GM19099 (cell line): ENCODE results near the gene DKKL1.

Source experiments
- POLR2A ChIP-seq: IDR thresholded peaks from 3 replicates; pipeline ENCODE4 v1.6.1; 2011; ENCODE audit warnings: low read depth; ENCODE audit not compliant: insufficient read length; ENCODE audit errors: extremely low read depth

The DKKL1 gene

DNA sequence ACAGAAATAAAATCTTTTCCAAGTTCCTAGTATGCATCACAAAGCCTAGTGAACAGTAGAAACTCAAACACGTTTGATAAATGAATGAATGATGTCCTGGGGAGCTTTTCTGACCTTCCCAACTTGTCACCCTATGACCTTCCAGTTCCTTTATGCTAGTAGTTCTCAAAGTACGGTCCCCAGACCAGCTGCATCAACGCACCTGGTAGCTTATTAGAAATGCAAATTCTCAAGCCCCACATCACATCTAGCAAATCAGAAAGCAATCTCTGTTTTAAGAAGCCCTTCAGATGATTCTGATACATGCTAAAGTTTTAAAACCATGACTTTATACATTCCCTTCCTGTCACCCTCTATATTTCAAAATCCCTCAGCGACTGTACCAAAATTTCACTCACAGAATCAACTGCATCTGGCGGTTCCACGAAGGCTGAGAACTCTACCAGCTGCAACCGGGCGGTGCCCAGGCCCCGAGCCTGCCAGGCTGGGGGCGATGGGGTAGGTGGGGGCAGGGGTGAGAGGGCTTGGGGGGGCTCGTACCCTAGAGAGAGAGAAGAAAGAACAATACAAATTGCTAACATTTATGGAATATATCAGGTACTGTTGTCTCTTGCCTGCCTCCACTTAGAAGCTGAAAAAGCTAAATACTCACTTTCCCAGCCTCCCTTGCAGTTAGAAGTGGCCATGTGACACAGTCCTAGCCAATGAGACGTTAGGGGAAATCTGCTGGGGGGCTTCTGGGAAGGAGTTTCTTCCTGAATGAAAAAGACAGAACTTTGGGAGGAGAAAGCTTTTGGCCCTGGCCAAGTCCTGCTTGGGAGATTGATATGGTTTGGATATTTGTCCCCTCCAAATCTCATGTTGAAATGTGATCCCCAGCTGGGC, 15.1 kb upstream of the DKKL1 start:
- no peak for TF ChIP-seq POLR2A

- TF ChIP-seq POLR2A = no peak
These were observed 14.1 kb upstream of the DKKL1 start for GRCh38 chr19:49349567-49349966.

- no peak for TF ChIP-seq POLR2A
These were observed 7.7 kb upstream of the DKKL1 start for GRCh38 chr19:49355909-49356353.

DNA sequence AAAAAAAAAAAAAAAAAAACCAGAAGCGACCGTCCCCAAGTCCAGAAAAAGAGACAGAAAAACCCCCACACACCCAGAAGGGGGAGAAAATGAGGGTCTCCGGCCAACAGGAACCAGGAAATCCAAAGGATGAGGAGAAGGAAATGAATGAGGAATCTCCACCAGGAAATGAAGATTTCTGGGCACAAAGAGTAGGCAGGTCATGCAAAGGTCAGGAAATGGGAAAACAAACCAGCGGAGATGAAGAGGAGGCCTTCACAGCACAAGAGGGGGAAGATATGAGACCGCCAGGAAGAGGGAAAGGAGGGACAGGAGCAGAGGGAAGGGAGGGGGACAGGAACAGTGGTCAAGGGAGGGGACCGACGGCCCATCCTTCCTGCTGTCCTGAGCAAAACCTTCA, 7.3 kb upstream of the DKKL1 start:
- TF ChIP-seq POLR2A = no peak

DNA sequence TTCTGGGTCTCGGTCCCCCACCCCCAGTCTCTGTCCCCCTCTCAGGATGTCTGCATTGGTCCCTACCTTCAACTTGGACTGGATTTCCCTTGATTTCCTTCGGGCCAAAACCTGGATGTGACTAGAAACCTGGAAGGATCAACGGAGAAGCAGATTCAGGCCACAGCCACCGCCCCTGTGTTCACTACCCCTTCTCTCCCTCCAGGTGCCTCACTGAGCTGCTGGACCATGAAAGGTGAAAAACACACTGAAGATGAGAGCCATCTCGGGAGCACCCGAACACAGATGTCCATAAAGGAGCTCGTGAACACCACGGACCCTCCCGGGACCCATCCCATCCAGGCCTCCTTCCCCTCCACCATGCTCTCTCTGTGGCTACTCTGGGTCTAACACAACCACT, 6.5 kb upstream of the DKKL1 start:
- TF ChIP-seq POLR2A = no peak

DNA sequence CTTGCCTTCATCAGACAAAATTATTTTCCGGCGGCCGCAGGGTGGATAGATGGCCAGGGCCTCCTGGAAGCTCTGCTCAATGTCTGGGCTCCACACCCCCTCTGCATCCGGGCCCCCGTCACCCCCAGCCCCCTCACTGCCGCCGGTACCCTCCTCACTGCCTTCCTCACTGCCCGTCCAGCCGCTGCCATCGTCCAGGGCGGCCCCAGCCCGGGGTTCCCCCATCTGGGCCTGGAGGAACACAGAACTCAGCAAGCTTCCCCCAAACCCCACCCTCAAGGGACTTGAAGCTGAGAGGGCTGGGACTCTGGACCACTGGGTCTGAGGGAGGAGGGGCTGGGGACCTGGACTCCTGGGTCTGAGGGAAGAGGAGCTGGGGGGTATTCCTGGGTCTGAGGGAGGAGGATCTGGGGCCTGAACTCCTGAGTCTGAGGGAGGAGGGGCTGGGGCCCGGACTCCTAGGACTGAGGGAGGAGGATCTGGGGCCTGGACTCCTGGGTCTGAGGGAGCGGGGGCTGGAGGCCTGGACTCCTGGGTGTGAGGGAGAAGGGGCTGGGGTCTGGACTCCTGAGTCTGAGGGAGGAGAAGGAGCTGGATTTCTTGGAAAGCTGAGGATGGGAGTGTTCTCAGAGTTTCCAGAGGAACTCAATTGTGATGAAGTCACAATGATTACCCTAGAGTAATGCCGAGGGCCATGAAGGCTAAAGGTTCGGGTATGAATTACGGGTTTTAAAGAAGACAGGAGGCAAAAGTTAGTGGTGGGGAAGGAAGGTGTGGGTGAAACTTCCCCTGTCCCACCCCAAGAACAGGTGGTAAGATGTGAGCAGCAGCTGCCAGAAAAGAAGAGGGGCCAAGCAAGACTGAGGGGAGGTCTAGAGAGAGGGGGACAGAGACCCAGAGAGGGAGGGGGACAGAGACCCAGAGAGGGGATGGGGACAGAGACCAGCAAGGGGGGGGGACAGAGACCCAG, 3.5 kb upstream of the DKKL1 start:
- no peak for TF ChIP-seq POLR2A

DNA sequence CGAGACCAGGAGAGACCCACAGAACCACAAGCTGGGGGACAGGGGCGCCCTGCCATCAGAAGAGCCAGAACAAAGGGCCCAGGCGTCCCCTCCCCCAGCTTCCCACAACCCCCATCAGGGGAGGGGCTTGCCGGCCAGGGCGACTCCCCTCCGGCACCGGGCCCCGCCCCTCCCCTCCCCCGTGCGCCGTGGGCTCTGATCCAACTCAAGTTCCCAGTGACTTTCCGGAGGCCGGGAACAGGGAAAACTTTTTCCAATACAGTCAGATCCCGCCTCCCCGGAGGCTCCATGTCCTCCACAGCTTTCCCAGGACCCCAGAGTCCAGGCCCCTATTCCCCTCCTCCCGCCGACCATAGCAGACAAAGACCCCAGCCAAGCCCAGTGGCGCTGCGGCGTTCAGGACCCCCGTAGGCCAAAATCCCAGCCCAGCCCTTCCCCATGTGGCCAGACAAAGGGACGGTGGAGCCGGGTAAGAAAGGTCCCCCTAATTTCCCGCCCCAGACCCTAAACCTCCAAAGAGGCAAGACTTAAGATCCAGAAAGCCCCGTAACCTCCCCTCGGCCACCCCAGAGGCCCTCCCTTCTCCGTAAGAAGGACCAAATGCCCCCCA, 2.1 kb upstream of the DKKL1 start:
- no peak for TF ChIP-seq POLR2A

GRCh38 chr19:49362048-49362928, 1.4 kb upstream of the DKKL1 start, which contains the start of gene TEAD2:
Gene TEAD2 (minus strand): TSS chr19:49362416. CDS start chr19:49360075, 2,341 bp downstream.
- TF ChIP-seq POLR2A = no peak

GRCh38 chr19:49362929-49363267, 779 bp upstream of the DKKL1 start:
- no peak for TF ChIP-seq POLR2A

DNA sequence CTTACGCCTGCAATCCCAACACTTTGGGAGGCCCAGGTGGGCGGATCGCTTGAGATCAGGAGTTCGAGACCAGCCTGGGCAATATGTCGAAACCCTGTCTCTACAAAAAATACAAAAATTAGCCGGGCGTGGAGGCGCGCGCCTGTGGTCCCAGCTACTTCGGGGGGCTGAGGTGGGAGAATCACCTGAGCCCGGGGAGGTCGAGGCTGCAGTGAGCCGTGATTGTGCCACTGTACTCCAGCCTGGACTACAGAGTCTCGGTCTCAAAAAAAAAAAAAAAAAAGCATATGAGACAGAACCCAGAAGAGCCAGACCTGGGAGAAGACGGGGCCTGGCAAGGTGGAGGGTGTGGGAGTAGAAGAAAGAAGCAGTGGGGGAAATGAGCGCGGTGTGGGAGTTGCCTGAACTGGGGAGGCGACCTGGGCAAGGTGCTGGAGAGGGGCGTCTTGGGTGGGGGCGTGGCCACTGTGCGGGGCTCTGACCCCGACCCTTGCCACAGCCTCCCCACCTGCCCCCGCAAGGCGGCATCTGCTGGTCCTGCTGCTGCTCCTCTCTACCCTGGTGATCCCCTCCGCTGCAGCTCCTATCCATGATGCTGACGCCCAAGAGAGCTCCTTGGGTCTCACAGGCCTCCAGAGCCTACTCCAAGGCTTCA, 533 bp downstream of the DKKL1 start:
- no peak for TF ChIP-seq POLR2A

DNA sequence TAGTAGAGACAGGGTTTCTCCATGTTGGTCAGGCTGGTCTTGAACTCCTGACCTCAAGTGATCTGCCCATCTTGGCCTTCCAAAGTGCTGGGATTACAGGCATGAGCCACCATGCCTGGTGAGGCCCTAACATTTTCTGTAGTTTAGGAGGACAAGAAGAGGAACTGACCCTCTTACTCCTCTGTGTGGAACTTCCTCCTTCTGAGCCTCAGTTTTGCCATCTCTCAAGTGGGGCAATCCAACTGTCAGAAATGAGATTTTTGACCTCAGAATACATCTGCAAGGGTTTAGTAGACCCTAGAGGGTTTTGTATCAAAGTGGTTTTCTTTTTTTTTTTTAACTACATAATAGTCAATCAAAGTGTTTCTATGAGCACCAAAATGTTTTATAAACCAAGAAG, 2.4 kb downstream of the DKKL1 start:
- TF ChIP-seq POLR2A = no peak

GRCh38 chr19:49368711-49369358, 5.2 kb downstream of the DKKL1 start:
- TF ChIP-seq POLR2A = no peak

GRCh38 chr19:49371184-49371583, 7.5 kb downstream of the DKKL1 start:
- TF ChIP-seq POLR2A = no peak
